BE2C (cell line): ENCODE data around the gene TMEM247.

Experiments
- DNase-seq: peaks from one replicate; pipeline ENCODE4 v3.0.0-alpha.2; 2020
- H3K27me3 ChIP-seq: fragments of 250-450 bp; sonication (Bioruptor Pico); 2 replicates; pipeline ENCODE4 v1.5.1; 2020; ENCODE audit warnings: mild to moderate bottlenecking
- H3K36me3 ChIP-seq: fragments of 250-450 bp; sonication (Bioruptor Pico); 2 replicates; pipeline ENCODE4 v1.5.1; 2020; ENCODE audit warnings: mild to moderate bottlenecking
- H3K4me1 ChIP-seq: fragments of 250-450 bp; sonication (Bioruptor Pico); 2 replicates; pipeline ENCODE4 v1.5.1; 2020
- H3K4me3 ChIP-seq: 2 replicates; pipeline ENCODE4 v1.5.1; 2011; ENCODE audit warnings: low read depth, low read length
- H3K9me3 ChIP-seq: fragments of 250-450 bp; sonication (Bioruptor Pico); 2 replicates; pipeline ENCODE4 v1.5.1; 2020
- TF ChIP-seq, protein P1 (sequence below): IDR thresholded peaks from 2 replicates; pipeline ENCODE4 v1.5.1; 2012; ENCODE audit warnings: mild to moderate bottlenecking, low read depth, low read length

TMEM247 gene

GRCh38 chr2:46481198-46482193 lies 2.1 kb downstream of the TMEM247 start:
- Histone ChIP-seq H3K27me3 (no peaks in the 10 kb centered on the region), H3K4me1 (no peaks in the 10 kb centered on the region), H3K9me3 (no peaks in the 10 kb centered on the region; the same call in 1 of the 2 replicates), H3K4me3 (no peak overlapping the region), H3K36me3 (no peaks in the 10 kb centered on the region)
- no peak for DNase-seq
- TF ChIP-seq, protein P1, sequence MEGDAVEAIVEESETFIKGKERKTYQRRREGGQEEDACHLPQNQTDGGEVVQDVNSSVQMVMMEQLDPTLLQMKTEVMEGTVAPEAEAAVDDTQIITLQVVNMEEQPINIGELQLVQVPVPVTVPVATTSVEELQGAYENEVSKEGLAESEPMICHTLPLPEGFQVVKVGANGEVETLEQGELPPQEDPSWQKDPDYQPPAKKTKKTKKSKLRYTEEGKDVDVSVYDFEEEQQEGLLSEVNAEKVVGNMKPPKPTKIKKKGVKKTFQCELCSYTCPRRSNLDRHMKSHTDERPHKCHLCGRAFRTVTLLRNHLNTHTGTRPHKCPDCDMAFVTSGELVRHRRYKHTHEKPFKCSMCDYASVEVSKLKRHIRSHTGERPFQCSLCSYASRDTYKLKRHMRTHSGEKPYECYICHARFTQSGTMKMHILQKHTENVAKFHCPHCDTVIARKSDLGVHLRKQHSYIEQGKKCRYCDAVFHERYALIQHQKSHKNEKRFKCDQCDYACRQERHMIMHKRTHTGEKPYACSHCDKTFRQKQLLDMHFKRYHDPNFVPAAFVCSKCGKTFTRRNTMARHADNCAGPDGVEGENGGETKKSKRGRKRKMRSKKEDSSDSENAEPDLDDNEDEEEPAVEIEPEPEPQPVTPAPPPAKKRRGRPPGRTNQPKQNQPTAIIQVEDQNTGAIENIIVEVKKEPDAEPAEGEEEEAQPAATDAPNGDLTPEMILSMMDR: no peak

- DNase-seq: no peak
- H3K36me3 ChIP-seq: no peaks in the 10 kb centered on the region
- H3K4me1 ChIP-seq: no peaks in the 10 kb centered on the region
- H3K4me3 ChIP-seq: no peak overlapping the region
- no peaks in the 10 kb centered on the region for H3K27me3 ChIP-seq
- H3K9me3 ChIP-seq: no peaks in the 10 kb centered on the region; the same call in 1 of the 2 replicates
- TF ChIP-seq, protein P1: no peak
Measured at GRCh38 chr2:46482490-46482889, 3.1 kb downstream of the TMEM247 start.

GRCh38 chr2:46485002-46485401 lies 5.6 kb downstream of the TMEM247 start:
- H3K27me3 ChIP-seq: no peaks in the 10 kb centered on the region
- peaks cover 3% of the 10 kb centered on the region; the same call in 1 of the 2 replicates for H3K4me1 ChIP-seq
- DNase-seq: no peak
- no peak overlapping the region for H3K4me3 ChIP-seq
- H3K9me3 ChIP-seq: no peaks in the 10 kb centered on the region
- TF ChIP-seq, protein P1: no peak
- no peaks in the 10 kb centered on the region for H3K36me3 ChIP-seq

GRCh38 chr2:46486436-46486835 lies 7.1 kb downstream of the TMEM247 start:
- TF ChIP-seq, protein P1: no peak
- no peak for DNase-seq
- Histone ChIP-seq H3K4me3 (no peak overlapping the region), H3K9me3 (no peaks in the 10 kb centered on the region), H3K4me1 (peaks cover 3% of the 10 kb centered on the region; the same call in 1 of the 2 replicates), H3K27me3 (no peaks in the 10 kb centered on the region), H3K36me3 (no peaks in the 10 kb centered on the region)

GRCh38 chr2:46487667-46488335 lies 8.4 kb downstream of the TMEM247 start:
- no peaks in the 10 kb centered on the region for H3K27me3 ChIP-seq
- no peak overlapping the region for H3K4me3 ChIP-seq
- H3K36me3 ChIP-seq: no peaks in the 10 kb centered on the region
- TF ChIP-seq, protein P1: no peak
- DNase-seq: no peak
- no peaks in the 10 kb centered on the region for H3K9me3 ChIP-seq
- peaks cover 3% of the 10 kb centered on the region; the same call in 1 of the 2 replicates for H3K4me1 ChIP-seq
